Activated CD4-positive, alpha-beta T cell treated with anti-CD3 and anti-CD28 coated beads for 48 hours (primary cell): ENCODE data around the gene FLNA.

Experiments
- DNase-seq: peaks from one replicate; pipeline ENCODE4 v3.0.0-alpha.2; 2020

The FLNA gene

DNA sequence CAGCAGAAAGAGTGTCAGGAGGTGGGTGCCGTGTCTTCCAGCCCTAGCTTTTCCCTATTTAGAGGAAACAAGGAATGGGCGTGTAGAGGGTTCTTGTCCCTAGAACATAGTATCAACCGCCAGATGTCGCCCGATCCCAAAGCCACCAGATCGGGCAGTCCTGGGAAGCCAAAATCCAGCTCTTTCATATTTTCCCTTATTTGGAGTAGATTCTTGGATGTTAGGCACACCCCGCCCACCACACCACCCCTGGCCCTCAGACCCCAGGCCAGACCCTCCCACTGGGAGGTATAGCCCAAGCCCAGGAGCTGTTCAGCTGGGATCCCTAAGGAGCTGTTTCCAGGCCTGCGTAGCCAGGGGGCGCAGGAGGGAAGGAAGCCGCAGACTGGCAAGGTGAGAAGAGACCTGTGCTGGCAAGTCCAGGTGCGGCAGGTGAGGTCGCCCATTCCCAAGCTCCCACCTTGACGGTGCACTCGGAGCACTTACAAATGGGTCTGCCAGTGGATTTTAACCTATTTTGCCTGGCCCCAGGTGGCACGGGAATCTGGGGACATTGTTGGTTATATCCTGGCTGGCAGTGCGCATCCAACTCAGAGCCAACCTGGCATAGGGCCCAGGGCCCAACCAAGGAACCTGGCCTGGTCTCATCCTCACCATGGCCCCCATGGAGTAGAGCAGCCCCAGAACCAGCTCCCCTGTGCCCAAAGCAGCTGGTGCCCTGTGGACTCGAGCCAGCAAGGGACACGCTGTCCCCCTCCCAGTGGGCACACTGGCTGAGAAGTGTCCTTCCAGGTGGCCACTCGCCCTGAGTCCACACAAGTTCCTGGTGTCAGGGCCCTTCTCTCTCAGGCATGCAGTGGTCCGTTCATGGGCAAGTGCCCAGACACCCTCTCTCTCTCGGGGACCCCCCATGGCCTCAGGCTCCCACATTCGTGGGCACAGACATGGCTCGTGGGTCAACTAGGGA, 811 bp downstream of the FLNA start:
- peak; percentile 32 for DNase-seq

- peak; percentile 56 for DNase-seq
These were observed 1.8 kb downstream of the FLNA start for GRCh38 chrX:154372612-154373022.

GRCh38 chrX:154371789-154372300, 2.6 kb downstream of the FLNA start:
- no peak for DNase-seq

DNA sequence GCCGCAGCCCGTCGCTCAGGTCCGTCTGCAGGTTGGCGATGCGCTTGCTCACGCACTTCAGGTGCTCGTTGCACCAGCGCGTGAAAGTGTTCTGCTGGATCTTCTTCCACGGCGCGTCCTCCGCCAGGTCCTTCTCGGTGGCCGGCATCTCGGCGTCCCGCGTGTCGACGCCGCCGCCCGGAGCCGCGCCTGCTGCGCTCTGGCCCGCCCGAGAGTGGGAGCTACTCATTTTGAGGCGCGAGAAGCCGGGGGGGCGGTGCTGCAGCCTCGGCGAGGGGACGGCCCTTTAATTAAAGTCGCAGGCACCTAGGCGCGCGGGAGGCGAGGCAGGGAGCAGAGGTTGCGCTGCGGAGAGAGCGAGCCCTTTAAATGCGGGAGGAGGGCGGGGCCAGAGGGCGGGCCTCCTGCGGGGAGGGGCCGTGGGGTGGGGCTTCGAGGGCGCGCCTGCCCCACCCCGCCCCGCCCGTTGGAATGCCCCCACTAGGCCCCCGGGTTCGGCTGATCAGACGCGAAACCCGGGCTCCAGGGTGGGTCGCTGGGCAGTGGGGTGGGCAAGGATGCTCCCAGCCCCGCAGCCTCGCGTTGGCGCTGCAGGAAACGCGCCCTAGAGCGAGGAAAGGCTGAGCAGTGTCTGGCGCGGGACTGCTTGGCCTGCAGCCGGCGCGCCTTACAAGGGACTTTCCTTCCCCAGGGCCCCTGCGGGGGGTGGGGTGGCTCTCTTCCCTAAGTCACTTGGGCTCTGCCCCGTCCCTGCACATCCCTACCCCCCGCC, 3.2 kb downstream of the FLNA start:
- peak; percentile 95 for DNase-seq

GRCh38 chrX:154370300-154371016, 4.0 kb downstream of the FLNA start:
- peak; percentile 27 for DNase-seq

DNA sequence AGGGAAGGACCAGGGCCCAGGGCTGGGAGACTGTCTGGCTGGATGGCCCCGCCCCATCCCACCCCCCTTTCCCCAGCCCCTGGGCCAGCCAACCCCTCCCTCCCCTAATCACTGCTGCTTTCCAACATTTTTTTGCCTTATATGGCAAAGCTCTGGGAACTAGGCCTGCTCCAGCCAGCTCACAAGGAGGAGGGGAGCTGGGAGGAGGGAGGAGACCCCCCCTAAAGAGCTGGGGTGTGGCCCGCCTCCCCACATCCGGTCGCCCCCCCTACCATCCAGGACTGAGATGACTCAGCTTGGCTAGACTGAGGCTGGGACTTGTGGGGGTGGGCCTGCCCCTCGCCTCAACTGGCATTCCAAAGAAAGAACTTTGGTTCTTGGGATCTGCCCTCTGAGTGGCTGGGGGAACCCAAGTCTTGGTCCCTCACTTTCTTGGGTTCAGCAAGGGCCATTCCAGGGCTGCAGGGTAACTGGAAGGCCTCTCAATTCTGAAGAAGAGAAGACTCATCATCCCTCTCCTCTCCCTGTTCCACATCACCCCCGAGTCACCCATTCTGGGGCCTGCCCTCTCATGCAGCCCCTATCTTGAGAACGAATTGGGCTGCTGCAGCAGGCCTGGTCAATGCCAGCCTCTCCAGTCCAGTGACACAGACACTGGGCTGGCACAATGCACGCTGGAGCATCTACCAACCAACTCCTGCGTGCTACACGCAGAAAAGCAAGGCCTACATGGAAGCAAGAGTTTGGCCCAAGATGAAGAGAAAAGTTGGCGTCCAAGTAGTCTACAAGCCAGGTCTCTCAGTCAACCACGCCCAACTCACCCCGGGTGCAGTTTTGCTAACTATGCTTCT, 4.8 kb downstream of the FLNA start:
- DNase-seq = peak; percentile 72

GRCh38 chrX:154368630-154369448, 5.6 kb downstream of the FLNA start:
- DNase-seq = peak; percentile 93

- no peak for DNase-seq
These were observed 6.7 kb downstream of the FLNA start for GRCh38 chrX:154367474-154368308.

- DNase-seq = no peak
These were observed 7.8 kb downstream of the FLNA start for GRCh38 chrX:154366666-154367055.

GRCh38 chrX:154365997-154366665, 8.3 kb downstream of the FLNA start:
- no peak for DNase-seq

DNA sequence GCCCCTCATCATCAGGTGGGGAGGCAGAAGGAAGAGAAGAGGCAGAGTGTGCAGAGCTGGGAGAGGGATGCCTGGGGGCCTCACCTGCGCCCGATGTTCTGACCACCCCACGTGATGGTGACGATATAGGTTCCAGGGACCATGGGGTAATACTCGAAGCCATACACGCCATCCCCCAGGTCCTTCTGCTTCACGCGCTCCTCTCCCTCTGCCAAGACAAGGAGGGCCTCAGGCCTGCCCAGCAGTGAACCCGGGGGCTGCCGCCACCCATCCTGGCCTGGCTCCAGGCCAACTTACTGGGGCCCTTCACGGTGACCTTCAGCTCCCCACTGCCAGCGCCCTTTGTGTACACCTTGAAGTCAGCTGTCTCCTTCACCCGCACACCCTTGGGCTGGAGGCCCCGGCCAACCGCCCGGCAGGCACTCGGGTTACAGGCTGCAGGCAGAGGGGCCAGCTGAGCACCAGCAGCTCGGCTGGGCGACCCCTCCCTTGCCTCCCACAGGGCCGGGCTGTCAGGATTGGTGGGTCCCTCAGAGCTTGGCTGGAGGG, 9.3 kb downstream of the FLNA start:
- no peak for DNase-seq

GRCh38 chrX:154363706-154364439, 10.6 kb downstream of the FLNA start:
- DNase-seq = no peak

- DNase-seq = no peak
These were observed 12.2 kb downstream of the FLNA start for GRCh38 chrX:154362085-154362742.

- no peak for DNase-seq
These were observed 14.2 kb downstream of the FLNA start for GRCh38 chrX:154360155-154360713.

- DNase-seq = no peak
These were observed 14.9 kb downstream of the FLNA start for GRCh38 chrX:154359362-154360154.

DNA sequence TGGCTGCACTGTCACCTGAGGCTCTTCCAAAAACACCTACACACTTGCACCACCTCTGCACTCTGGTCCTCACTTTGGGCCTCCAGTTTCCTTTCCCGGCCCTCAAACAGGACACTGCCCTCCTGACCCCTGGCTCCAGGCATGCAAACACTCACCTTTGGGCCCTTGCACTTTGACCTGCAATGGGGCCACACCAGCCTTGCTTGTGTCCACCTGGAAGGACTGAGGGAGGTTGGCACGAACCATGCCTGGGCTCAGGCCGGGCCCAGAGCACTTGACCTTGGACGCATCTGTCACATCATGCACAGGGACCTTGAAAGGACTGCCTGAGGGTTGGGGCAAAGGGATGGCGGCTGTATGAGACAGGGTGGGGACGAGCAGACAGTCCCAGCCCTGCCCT, 15.6 kb downstream of the FLNA start:
- DNase-seq = no peak

- DNase-seq = no peak
These were observed 16.4 kb downstream of the FLNA start for GRCh38 chrX:154358011-154358410.
